Right forelimb (tissue), 1 donor: ENCODE measurements around the gene TRIM37.
"Not testable (repeated sequence)": the region's sequence is repeated elsewhere in the genome, so short reads cannot be mapped to it uniquely, and the experiment has no call there.

ENCODE experiments used
- DNase-seq: peaks from one replicate; pipeline ENCODE4 v3.0.0-alpha.2; 2018

Gene TRIM37

GRCh38 chr17:58991718-58992331 lies 114.9 kb downstream of the TRIM37 start:
- no peak for DNase-seq

DNA sequence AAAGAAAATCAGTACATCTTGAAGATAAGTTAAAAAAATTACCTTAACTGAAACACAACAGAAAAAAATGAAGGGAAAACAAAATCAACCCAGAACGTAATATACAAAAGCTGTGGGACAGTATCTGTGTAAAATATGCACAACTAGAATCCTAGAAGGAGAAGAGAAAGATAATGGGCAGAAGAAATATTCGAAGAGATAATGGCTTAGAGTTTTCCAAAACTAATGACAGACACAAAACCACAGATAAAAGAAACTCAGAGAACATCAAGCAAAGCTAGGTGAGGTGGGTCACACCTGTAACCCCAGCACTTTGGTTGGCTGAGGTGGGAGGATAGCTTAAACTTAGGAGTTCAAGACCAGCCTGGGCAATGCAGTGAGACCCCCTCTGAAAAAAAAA lies 117.1 kb downstream of the TRIM37 start:
- DNase-seq, result no peak

DNA sequence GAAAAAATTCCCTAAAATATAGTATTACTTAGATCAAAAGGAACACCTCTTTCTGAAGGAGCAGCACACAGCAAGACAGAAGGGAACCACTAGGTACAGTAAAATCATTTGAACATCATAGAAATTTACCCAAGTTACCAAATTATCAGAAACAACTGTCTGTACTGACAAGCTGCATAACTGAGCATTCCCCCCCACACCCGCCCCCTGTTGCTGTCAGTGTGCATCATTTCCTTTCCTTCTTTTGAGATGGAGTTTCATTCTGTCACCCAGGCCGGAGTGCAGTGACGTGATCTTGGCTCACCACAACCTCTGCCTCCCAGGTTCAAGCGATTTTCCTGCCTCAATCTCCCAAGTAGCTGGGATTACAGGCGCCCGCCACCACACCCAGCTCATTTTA lies 120.7 kb downstream of the TRIM37 start:
- no peak for DNase-seq

DNA sequence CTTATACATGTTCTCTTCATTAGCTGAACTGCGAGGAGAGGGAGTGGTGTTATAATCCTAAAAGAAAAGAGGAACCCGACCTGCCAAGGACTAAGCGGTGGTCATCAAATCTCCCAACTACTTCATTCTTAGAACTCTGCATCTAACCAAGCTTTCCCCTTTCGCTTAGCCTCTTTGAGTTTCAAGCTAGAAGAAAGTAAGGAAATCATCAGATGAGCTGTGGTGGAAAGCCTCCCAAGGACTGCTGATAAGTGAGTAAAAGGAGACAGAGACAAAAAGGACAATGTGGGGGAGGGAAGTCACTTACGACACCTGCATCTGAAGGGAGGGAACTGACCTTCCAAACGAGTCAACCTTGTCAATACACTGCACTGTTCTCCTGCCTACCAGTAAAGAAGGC lies 121.3 kb downstream of the TRIM37 start:
- no peak for DNase-seq

DNA sequence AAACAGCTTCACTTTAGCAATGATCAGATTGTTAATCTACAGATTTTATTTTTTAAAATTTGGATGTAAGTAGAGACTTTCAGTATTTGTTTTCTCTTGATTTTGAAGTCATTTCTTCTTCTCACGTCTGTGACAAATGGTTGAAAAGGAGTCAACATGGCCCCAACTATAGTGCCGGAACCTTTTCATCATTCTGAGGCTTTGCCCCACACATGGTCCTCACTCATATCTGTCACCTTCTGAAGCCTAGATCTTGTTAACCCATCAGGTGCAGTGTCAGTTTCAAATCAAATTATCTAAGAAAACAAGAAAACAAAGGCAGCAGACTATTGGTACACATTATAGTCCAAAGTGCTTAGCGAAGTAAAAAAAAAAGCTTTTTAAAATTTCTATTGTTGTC lies 124.1 kb downstream of the TRIM37 start:
- no peak for DNase-seq

GRCh38 chr17:58980706-58981481 lies 125.8 kb downstream of the TRIM37 start:
- no peak for DNase-seq

DNA sequence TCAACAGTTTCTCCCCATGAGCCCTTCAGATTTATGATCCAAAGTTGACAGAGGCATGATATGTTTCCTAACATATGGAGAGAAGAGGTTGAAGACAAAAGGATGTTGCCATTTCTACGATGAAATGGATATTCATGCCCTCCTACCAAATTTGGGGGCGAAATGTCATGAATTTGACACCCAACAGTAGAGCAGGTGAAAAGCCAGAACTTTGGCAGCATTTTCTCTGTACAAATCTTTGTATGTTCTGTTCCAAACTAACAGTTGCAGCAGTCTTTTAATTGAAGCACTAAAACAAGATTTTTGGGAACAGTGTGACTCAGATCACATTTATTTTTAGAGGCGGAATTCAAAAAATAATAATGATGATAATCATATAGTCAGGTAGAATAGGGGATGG lies 130.1 kb downstream of the TRIM37 start:
- DNase-seq, result no peak

DNA sequence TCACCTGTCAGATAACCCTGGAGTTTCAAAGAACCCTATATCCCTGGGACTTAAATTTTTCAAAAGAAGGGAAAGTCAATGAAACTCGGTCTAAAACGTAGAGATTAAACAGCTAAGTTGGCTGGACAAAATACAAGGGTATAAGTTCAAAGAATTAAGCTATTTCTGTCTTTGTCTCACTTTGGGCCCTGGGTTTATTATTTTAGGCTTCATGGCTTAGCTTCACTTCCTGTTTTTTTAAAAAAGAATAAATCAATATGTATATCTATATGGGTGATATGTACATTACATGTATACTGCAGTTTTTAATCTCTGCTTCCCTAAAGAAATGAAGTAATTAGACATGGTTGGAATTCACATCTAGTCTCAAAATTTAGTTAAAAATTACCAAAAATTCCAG lies 132.3 kb downstream of the TRIM37 start:
- DNase-seq, result no peak

DNA sequence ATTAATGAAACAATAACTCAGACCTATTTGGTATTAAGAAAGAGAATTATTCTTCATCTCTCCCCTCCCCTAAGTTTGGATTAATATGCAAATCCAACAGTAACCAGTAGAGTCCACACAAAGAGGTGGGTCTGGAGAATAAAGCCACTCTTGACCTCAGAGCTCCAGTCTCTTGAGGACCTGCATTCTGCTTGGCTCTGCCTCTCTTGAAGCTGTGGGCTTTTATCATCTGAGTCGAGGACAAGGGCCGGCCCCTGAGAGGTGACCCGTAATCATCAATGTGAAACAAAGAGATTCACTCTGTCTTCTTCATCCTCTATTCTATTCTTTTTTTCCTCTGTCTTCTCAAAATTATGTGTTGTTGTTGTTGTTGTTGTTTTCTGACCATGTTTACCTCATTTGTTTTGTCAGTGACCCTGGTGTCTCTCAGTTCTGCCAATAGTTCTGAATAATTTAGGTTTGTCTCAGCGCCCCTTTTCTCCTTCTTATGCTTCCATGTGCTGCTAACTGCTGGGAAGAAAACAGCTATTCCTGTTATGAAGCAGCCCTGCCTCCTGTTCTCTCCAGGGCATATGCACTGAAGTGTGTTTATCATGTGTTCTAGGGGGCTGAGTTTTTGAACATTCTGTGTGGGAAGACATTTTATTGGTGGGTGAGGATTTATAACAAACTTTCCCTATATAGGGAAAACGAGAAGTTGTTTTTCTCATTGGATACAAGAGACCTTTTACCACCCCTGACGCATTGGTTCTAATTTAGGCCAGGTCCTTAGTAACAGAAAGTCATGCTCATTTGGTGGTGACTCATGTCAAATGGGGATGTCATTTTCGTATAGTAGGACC lies 135.8 kb downstream of the TRIM37 start:
- DNase-seq, result no peak

DNA sequence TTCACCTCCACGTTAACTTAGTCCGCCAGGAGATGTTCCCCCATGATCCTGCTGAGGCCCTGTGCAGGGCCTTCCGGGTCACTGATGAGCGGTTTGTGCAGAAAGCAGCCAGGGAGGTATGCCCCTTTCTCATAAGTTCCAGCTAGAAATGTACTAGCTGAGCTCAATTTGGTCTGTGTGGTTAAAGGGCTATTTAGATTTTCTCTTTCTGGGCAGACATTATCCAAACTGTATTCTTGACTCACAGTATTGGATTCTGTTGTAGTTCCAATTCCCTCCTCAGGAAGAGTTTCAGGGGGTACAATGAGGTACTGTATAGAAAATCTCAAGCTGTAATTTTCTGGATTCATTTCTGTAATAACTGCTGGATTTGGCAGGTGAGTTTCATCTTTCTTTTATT lies 137.1 kb downstream of the TRIM37 start:
- DNase-seq, result no peak

- no peak for DNase-seq
Measured at GRCh38 chr17:58969156-58969555, 137.5 kb downstream of the TRIM37 start.

- DNase-seq, result no peak
Measured at GRCh38 chr17:58968426-58969061, 138.1 kb downstream of the TRIM37 start.

GRCh38 chr17:58966208-58966607 lies 140.5 kb downstream of the TRIM37 start:
- DNase-seq, result no peak

DNA sequence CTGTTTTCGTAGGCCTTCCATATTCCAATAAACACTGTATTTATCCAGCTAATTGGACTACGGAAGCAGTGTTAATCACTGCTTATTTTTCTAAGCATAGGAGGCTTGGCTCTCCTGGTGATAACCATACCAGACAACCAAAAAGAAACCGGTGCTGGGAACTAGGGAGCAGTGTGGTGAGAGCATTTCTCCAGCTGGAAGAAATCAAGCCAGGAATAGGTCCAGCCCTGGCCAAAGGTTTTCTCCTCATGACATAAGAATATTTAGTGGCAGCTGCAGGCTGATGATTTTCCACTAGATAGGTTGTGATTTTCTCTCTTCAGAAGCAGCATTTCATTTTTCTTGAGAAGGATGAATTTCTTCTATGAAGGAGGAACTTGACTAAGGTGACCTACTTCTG lies 141.5 kb downstream of the TRIM37 start:
- DNase-seq, result no peak

DNA sequence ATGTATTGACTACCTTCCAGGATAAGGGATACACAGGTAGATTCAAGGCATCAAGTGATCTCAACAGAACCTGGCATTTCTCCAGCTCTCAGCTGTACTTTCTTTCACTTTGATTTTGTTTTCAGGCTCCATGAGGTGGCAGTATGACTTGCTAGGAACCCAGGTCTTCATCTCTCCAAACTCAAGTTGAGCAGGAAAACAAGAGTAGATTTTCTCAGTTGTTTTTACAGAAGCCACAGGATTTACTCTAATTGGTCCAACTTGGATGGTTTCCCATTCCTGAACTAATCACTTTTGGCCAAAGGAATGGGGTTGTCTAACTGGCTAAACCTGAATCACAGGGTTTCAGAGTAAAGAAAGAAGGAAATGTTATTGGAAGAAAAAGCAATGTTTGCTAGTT lies 146.6 kb downstream of the TRIM37 start:
- no peak for DNase-seq

GRCh38 chr17:58957725-58958073 lies 149.0 kb downstream of the TRIM37 start:
- DNase-seq, result not testable (repeated sequence)

GRCh38 chr17:58956997-58957724 lies 149.5 kb downstream of the TRIM37 start:
- DNase-seq, result no peak

- DNase-seq, result not testable (repeated sequence)
Measured at GRCh38 chr17:58954358-58954757, 152.3 kb downstream of the TRIM37 start.

GRCh38 chr17:58947824-58948223 lies 158.9 kb downstream of the TRIM37 start:
- DNase-seq, result no peak

DNA sequence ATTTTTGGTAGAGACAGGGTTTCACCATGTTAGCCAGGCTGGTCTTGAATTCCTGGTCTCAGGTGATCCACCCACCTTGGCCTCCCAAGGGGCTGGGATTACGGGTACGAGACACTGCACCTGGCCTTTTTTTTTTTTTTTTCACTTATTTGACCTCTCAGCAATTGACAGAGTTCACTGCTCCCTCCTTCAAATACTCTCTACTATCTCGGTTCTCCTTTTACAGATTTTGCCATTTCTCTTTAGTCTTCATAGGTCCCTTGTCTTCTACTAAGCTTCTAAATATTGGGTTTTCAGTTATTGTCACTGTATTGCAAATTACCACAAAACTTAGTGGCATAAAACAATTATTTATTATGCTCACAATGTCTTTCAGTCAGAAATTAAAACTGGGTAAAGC lies 159.3 kb downstream of the TRIM37 start:
- DNase-seq, result no peak

DNA sequence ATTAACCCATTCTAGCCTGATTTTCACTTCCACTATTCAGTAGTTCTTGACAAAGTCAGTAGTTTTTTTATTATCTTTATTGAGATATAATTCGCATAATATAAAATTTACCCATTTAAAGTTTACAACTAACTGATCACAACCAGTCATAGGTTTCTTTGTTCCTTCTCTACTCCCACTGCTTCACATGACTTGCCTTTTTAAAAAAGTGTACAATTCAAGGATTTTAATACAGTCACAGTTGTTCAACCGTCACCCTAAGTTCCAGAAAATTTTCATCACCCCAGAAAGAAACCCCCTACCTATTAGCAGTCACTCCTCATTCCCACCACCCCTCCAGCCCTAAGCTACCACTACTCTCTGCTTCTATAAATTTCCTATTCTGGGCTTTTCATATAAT lies 162.5 kb downstream of the TRIM37 start:
- no peak for DNase-seq

GRCh38 chr17:58936295-58936694 lies 170.4 kb downstream of the TRIM37 start:
- no peak for DNase-seq

DNA sequence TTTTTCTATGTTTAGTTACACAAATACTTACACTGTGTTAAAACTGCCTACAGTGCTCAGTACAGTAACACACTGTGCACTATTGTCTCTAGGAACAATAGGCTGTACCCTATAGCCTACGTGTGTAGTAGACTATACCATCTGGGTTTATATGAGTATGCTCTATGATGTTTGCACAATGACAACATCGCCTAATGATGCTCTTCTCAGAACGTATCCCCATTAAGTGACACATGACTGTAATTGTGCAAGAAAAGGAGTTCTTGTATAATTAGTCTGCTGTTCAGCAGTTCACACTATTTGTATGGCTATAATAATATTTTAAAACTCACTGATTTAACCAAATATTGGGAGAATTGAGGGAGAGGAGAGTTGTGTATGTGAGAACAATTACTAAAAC lies 173.7 kb downstream of the TRIM37 start:
- no peak for DNase-seq
